Esophagus squamous epithelium (tissue), 5 donors: ENCODE measurements around the gene COPG2. TPM values are rescaled to one million over a fixed set of nuclear protein-coding genes. Genes with fewer than 3 reads are reported as not detected.

Source experiments
- DNase-seq: peaks from one replicate; lab custom pipeline; 2025; lab: John Stamatoyannopoulos, UW
- H3K27ac ChIP-seq, 4 donors: fragments of 200-600 bp; sonication (generic); one replicate each; pipeline ENCODE4 v1.5.1; 2016 to 2019; ENCODE audit warnings: mild to moderate bottlenecking in 1 of 4
- H3K27me3 ChIP-seq, 4 donors: fragments of 200-600 bp; sonication (generic); 1 replicate in 3 of 4; 2 replicates in 1 of 4; pipeline versions ENCODE4 v1.5.1 to v1.6.0; 2017 to 2021; ENCODE audit warnings: antibody characterized with exemption in 1 of 4
- H3K36me3 ChIP-seq, 3 donors: fragments of 200-600 bp; sonication (generic); one replicate each; pipeline ENCODE4 v1.5.1; 2016 to 2019
- H3K4me1 ChIP-seq, 3 donors: fragments of 200-600 bp; sonication (generic); one replicate each; pipeline ENCODE4 v1.5.1; 2017 to 2019
- H3K4me3 ChIP-seq, 4 donors: fragments of 200-600 bp; sonication (generic); 1 replicate in 3 of 4; 2 replicates in 1 of 4; pipeline ENCODE4 v1.5.1; 2016 to 2019; ENCODE audit warnings: mild to moderate bottlenecking in 2 of 4, moderate library complexity in 1 of 4
- H3K9me3 ChIP-seq, 3 donors: fragments of 200-600 bp; sonication (generic); one replicate each; pipeline ENCODE4 v1.5.1; 2016 to 2019
- CTCF ChIP-seq, 6 experiments: fragments of 450-650 bp in 4 of 6; fragments of 200-600 bp in 2 of 6; sonication (generic) in 2 of 6; IDR thresholded peaks; one replicate each; pipeline ENCODE4 v1.5.1; 2016 to 2019; ENCODE audit warnings: antibody characterized with exemption in 6 of 6, mild to moderate bottlenecking in 4 of 6, moderate library complexity in 4 of 6
- POLR2A ChIP-seq, 4 donors: fragments of 450-650 bp; IDR thresholded peaks; one replicate each; pipeline ENCODE4 v1.6.1; 2017; ENCODE audit warnings: antibody characterized with exemption in 4 of 4, mild to moderate bottlenecking in 4 of 4, moderate library complexity in 3 of 4
- WGBS, 2 donors: methylation state at CpG; one replicate each; pipeline ENCODE4 v1.1.5; 2018; 5-methylcytosine and 5-hydroxymethylcytosine counted together
- intact Hi-C: fragments of 100-400 bp; cut with DNase I; formaldehyde crosslinking; loops from one replicate; pipeline ENCODE4 v1.15.0; 2022
- total RNA-seq, 4 donors: library from RNA; depleted of rRNA; stranded (reverse); fragments of >200 nt; gene quantifications; one replicate each; pipeline ENCODE4 v1.1.0, GENCODE V29; 2016
- donor health status: DM: yes; HTN: yes; CAD: no.

Gene COPG2
- total RNA-seq, 4 donors from 2014 or later: 12.3 to 28.2 (median 17.8) TPM

- Histone ChIP-seq H3K4me1 (no peaks in the 10 kb centered on the region), H3K9me3 (no peaks in the 10 kb centered on the region), H3K4me3 (no peak overlapping the region), H3K27me3 (no peaks in the 10 kb centered on the region), H3K36me3 (peaks cover 0 to 34% (median 0%) of the 10 kb centered on the region in 3 donors), H3K27ac (no peak overlapping the region)
- 75 to 91% methylated on average over 1 of the region's 1 CpG for WGBS, 2 donors
- DNase-seq: no peak
- TF ChIP-seq CTCF (IDR thresholded peaks at IDR 0.05): no peak
- no peak for TF ChIP-seq POLR2A (IDR thresholded peaks at IDR 0.05)
- intact Hi-C loops: no loop called here
These were observed 13.7 kb downstream of the COPG2 start for GRCh38 chr7:130654850-130655249.

- TF ChIP-seq POLR2A (IDR thresholded peaks at IDR 0.05) (no peak), CTCF (IDR thresholded peaks at IDR 0.05) (no peak)
These were observed 17.9 kb downstream of the COPG2 start for GRCh38 chr7:130650611-130651120.

GRCh38 chr7:130649004-130649790 lies 19.4 kb downstream of the COPG2 start:
- H3K4me1 ChIP-seq: no peaks in the 10 kb centered on the region
- H3K9me3 ChIP-seq: no peaks in the 10 kb centered on the region
- intact Hi-C loops: no loop called here
- peaks cover 0 to 58% (median 0%) of the 10 kb centered on the region in 3 donors for H3K36me3 ChIP-seq
- DNase-seq: no peak
- H3K27me3 ChIP-seq: no peaks in the 10 kb centered on the region
- TF ChIP-seq CTCF (IDR thresholded peaks at IDR 0.05): no peak
- no peak for TF ChIP-seq POLR2A (IDR thresholded peaks at IDR 0.05)
- no peak overlapping the region for H3K4me3 ChIP-seq
- H3K27ac ChIP-seq: no peak overlapping the region
- 85 to 89% methylated on average over 4 of the region's 4 CpGs for WGBS, 2 donors

More at GRCh38 chr7:130650611-130651120, 17.9 kb downstream of the COPG2 start:
- peaks cover 0 to 46% (median 0%) of the 10 kb centered on the region in 3 donors for H3K36me3 ChIP-seq
- intact Hi-C loops: no loop called here
- no peak overlapping the region for H3K27ac ChIP-seq
- H3K9me3 ChIP-seq: no peaks in the 10 kb centered on the region
- no peak overlapping the region for H3K4me3 ChIP-seq
- no peaks in the 10 kb centered on the region for H3K4me1 ChIP-seq
- WGBS, 2 donors: 90 to 95% methylated on average over 1 of the region's 1 CpG
- no peaks in the 10 kb centered on the region for H3K27me3 ChIP-seq
- no peak for DNase-seq

- H3K9me3 ChIP-seq: no peaks in the 10 kb centered on the region
- peaks cover 0 to 58% (median 0%) of the 10 kb centered on the region in 3 donors for H3K36me3 ChIP-seq
- no peaks in the 10 kb centered on the region for H3K27me3 ChIP-seq
- no peak for DNase-seq
- TF ChIP-seq CTCF (IDR thresholded peaks at IDR 0.05): no peak
- TF ChIP-seq POLR2A (IDR thresholded peaks at IDR 0.05): no peak
- no peak overlapping the region for H3K27ac ChIP-seq
- WGBS, 2 donors: 81 to 89% methylated on average over 5 of the region's 5 CpGs
- H3K4me1 ChIP-seq: no peaks in the 10 kb centered on the region
- no peak overlapping the region for H3K4me3 ChIP-seq
- intact Hi-C loops: no loop called here
These were observed 20.0 kb downstream of the COPG2 start for GRCh38 chr7:130648580-130648979.

- H3K4me3 ChIP-seq: no peak overlapping the region
- peaks cover 0 to 5% (median 3%) of the 10 kb centered on the region in 3 donors for H3K9me3 ChIP-seq
- intact Hi-C loops: no loop called here
- no peak for TF ChIP-seq POLR2A (IDR thresholded peaks at IDR 0.05)
- no peak for TF ChIP-seq CTCF (IDR thresholded peaks at IDR 0.05)
- peaks cover 0 to 25% (median 0%) of the 10 kb centered on the region in 3 donors for H3K36me3 ChIP-seq
- H3K27me3 ChIP-seq: no peaks in the 10 kb centered on the region
- H3K4me1 ChIP-seq: no peaks in the 10 kb centered on the region
- H3K27ac ChIP-seq: no peak overlapping the region
- DNase-seq: no peak
- WGBS, 2 donors: 85 to 89% methylated on average over 3 of the region's 4 CpGs
These were observed 26.2 kb downstream of the COPG2 start for GRCh38 chr7:130642383-130642782.
